CD4-positive, alpha-beta T cell treated with Interleukin-21 for 1 hour (primary cell): Measurements from ENCODE around the gene PDLIM1.
"Not testable (repeated sequence)": the region's sequence is repeated elsewhere in the genome, so short reads cannot be mapped to it uniquely, and the experiment has no call there.

ENCODE experiments used
- DNase-seq: peaks from one replicate; pipeline ENCODE4 v3.0.0-alpha.2; 2020

Gene PDLIM1

GRCh38 chr10:95237376-95238170 lies 53.2 kb downstream of the PDLIM1 start:
- DNase-seq: no peak

- DNase-seq: no peak
Measured at GRCh38 chr10:95236068-95236903, 54.5 kb downstream of the PDLIM1 start.

- DNase-seq: no peak
Measured at GRCh38 chr10:95235676-95236067, 55.1 kb downstream of the PDLIM1 start.

GRCh38 chr10:95234951-95235350 lies 55.9 kb downstream of the PDLIM1 start:
- no peak for DNase-seq

- no peak for DNase-seq
Measured at GRCh38 chr10:95233377-95234034, 57.3 kb downstream of the PDLIM1 start.

- peak; percentile 35 for DNase-seq
Measured at GRCh38 chr10:95230677-95231586, 59.9 kb downstream of the PDLIM1 start.

GRCh38 chr10:95229724-95230627 lies 60.8 kb downstream of the PDLIM1 start:
- no peak for DNase-seq

- not testable (repeated sequence) for DNase-seq
Measured at GRCh38 chr10:95228934-95229723, 61.7 kb downstream of the PDLIM1 start.

- no peak for DNase-seq
Measured at GRCh38 chr10:95225136-95225535, 65.7 kb downstream of the PDLIM1 start.

- no peak for DNase-seq
Measured at GRCh38 chr10:95221124-95221523, 69.7 kb downstream of the PDLIM1 start.

GRCh38 chr10:95220539-95220938 lies 70.3 kb downstream of the PDLIM1 start:
- DNase-seq: no peak

- DNase-seq: no peak
Measured at GRCh38 chr10:95217476-95217875, 73.3 kb downstream of the PDLIM1 start.

- DNase-seq: no peak
Measured at GRCh38 chr10:95214793-95215192, 76.0 kb downstream of the PDLIM1 start.

GRCh38 chr10:95214369-95214768 lies 76.4 kb downstream of the PDLIM1 start:
- no peak for DNase-seq

- no peak for DNase-seq
Measured at GRCh38 chr10:95211606-95212279, 79.1 kb downstream of the PDLIM1 start.

- DNase-seq: no peak
Measured at GRCh38 chr10:95209509-95210127, 81.2 kb downstream of the PDLIM1 start.

GRCh38 chr10:95208702-95209391 lies 82.0 kb downstream of the PDLIM1 start:
- no peak for DNase-seq

- not testable (repeated sequence) for DNase-seq
Measured at GRCh38 chr10:95202865-95203264, 87.9 kb downstream of the PDLIM1 start.

- no peak for DNase-seq
Measured at GRCh38 chr10:95201736-95202135, 89.1 kb downstream of the PDLIM1 start.
